ENCODE data around the gene FAM185A.

DNA sequence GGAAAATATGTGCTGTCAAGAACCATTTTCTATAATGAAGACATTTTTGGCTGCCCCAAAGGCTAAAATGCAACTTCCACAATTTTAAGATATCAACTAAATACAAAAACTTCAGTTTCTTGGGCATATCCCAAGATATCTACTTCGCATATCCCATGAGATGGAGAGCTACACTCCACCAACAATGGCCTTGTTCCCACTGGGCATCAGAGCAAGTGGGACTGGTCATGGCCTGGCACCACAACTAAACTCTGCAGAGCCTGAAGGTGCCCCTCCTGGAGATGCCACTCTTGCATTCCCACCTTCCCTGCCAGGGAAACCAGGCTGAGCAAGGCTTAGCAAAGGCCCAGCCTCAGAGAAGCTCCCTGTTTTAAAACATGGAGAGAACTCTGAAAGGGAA is 88.2 kb downstream of the FAM185A start:
- TF ChIP-seq YY1 (IDR thresholded peaks at IDR 0.05; ENCODE audit: low read depth), result no peak
- TF ChIP-seq EGR1 (IDR thresholded peaks at IDR 0.05), result no peak
- TF ChIP-seq, protein P1, sequence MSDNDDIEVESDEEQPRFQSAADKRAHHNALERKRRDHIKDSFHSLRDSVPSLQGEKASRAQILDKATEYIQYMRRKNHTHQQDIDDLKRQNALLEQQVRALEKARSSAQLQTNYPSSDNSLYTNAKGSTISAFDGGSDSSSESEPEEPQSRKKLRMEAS (IDR thresholded peaks at IDR 0.05), result no peak
- TF ChIP-seq CEBPB (IDR thresholded peaks at IDR 0.05), result no peak
- no peak for TF ChIP-seq ZBTB7A (IDR thresholded peaks at IDR 0.05; ENCODE audit: low read depth)
- no peak for TF ChIP-seq TEAD4 (IDR thresholded peaks at IDR 0.05)
- TF ChIP-seq NFIC (IDR thresholded peaks at IDR 0.05), result no peak
- no peak for TF ChIP-seq RAD21 (IDR thresholded peaks at IDR 0.05; ENCODE audit: low read depth)
- TF ChIP-seq REST (IDR thresholded peaks at IDR 0.05; ENCODE audit: low read depth), result no peak
- no peak for TF ChIP-seq EP300 (IDR thresholded peaks at IDR 0.05; ENCODE audit: borderline replicate concordance)
- no peak for TF ChIP-seq USF1 (IDR thresholded peaks at IDR 0.05)
- TF ChIP-seq TAF1 (IDR thresholded peaks at IDR 0.05; ENCODE audit: low read depth), result no peak
- TF ChIP-seq CREB1 (IDR thresholded peaks at IDR 0.05; ENCODE audit: low read depth), result no peak
- no peak for TF ChIP-seq TCF12 (IDR thresholded peaks at IDR 0.05; ENCODE audit: low read depth)
